ENCODE data around the gene ZFAND5. TPM values are rescaled to one million over a fixed set of nuclear protein-coding genes. Genes with fewer than 3 reads are reported as not detected.

The ZFAND5 gene
- polyA plus RNA-seq, 2 of the 4 experiments (the other 2 are of a cell fraction) = 135 to 234 TPM

GRCh38 chr9:72362118-72362531 lies 2.9 kb downstream of the ZFAND5 start:
- FAIRE-seq (peak; percentile 65), DNase-seq (ENCODE audit: low read depth in 1 of 2, low spot score in 1 of 2) (peak in 1 of 2 experiments; percentile 56), ATAC-seq (no peak)
- Histone ChIP-seq H3K4me3 (peak overlapping the region; percentile 91), H3K27ac (peak overlapping the region; percentile 99), H3K9me3 (no peaks in the 10 kb centered on the region), H3K4me1 (peaks cover 54% of the 10 kb centered on the region), H3K4me2 (peak overlapping the region; percentile 90)
- WGBS (ENCODE audit: missing lambda C conversion rate) = 0% methylated on average over 2 of the region's 2 CpGs
- TF ChIP-seq CEBPB (IDR thresholded peaks at IDR 0.05) (peak; percentile 61 to 87), NFE2L2 (conservative IDR thresholded peaks at IDR 0.05; ENCODE audit: low read length) (0 out of 2 replicates have a peak, but pooled peaks have one; percentile 22), JUN (IDR thresholded peaks at IDR 0.05) (peak; percentile 33 to 40; a peak in 3 of 5 replicates), PBX3 (IDR thresholded peaks at IDR 0.05) (no peak), JUNB (IDR thresholded peaks at IDR 0.05) (peak; percentile 74), MAFK (IDR thresholded peaks at IDR 0.05; ENCODE audit: partially characterized antibody) (peak; percentile 77), USF2 (IDR thresholded peaks at IDR 0.05) (no peak), FOXS1 (CRISPR knock-in tag; IDR thresholded peaks at IDR 0.05) (0 out of 2 replicates have a peak, but pooled peaks have one; percentile 4), FOSL2 (IDR thresholded peaks at IDR 0.05) (peak; percentile 60), FOSL2 (CRISPR knock-in tag; IDR thresholded peaks at IDR 0.05) (peak; percentile 88), ZSCAN20 (CRISPR knock-in tag; IDR thresholded peaks at IDR 0.05) (no peak), ESRRA (IDR thresholded peaks at IDR 0.05; ENCODE audit: borderline replicate concordance, low read length) (no peak), HOXA7 (CRISPR knock-in tag; IDR thresholded peaks at IDR 0.05) (peak; percentile 51)
- POLR2A ChIA-PET = interaction anchor here (0.7 to 5.6 kb wide), 14 partner anchors 46 to 391 kb away, joined by 3 to 119 read pairs (median 6); no protein-coding TSS in a partner anchor
- CTCF ChIA-PET = interaction anchor here (0.6 to 2.4 kb wide), 9 partner anchors 57 to 240 kb away, joined by 3 to 11 read pairs (median 3); no protein-coding TSS in a partner anchor

GRCh38 chr9:72361217-72361616 lies 3.8 kb downstream of the ZFAND5 start:
- Histone ChIP-seq H3K27ac (peak overlapping the region; percentile 56 to 99), H3K4me1 (peaks cover 54% of the 10 kb centered on the region), H3K9me3 (no peaks in the 10 kb centered on the region), H3K4me2 (peak overlapping the region; percentile 90), H3K4me3 (peak overlapping the region; percentile 91)
- ATAC-seq (no peak), DNase-seq (ENCODE audit: low read depth in 1 of 2, low spot score in 1 of 2) (no peak), FAIRE-seq (no peak)
- 6% methylated on average over 3 of the region's 3 CpGs for WGBS (ENCODE audit: missing lambda C conversion rate)
- ChIA-PET POLR2A (interaction anchor here (1.7 to 5.6 kb wide), 5 partner anchors 46 to 165 kb away, joined by 5 to 119 read pairs (median 15); no protein-coding TSS in a partner anchor), CTCF (interaction anchor here (1.1 to 2.4 kb wide), 4 partner anchors 20 to 232 kb away, joined by 3 to 11 read pairs (median 4); no protein-coding TSS in a partner anchor)
- TF ChIP-seq HOXB13 (CRISPR knock-in tag; IDR thresholded peaks at IDR 0.05; ENCODE audit: low read depth) = no peak
- TF ChIP-seq ELK1 (IDR thresholded peaks at IDR 0.05; ENCODE audit: low read depth, low read length) = no peak
- peak; percentile 13; the same call in 1 of the 2 replicates for TF ChIP-seq HMGXB4 (CRISPR knock-in tag; IDR thresholded peaks at IDR 0.05; ENCODE audit: borderline replicate concordance)

- DNase-seq (ENCODE audit: low read depth in 1 of 2, low spot score in 1 of 2) (no peak), FAIRE-seq (peak; percentile 39), ATAC-seq (no peak)
- peak overlapping the region; percentile 91 for H3K4me3 ChIP-seq
- H3K4me2 ChIP-seq = peak overlapping the region; percentile 90
- H3K9me3 ChIP-seq = no peaks in the 10 kb centered on the region
- CTCF ChIA-PET = interaction anchor here (1.2 to 1.6 kb wide), 3 partner anchors 19 to 462 kb away, joined by 3 to 4 read pairs (median 4); no protein-coding TSS in a partner anchor
- H3K4me1 ChIP-seq = peaks cover 60% of the 10 kb centered on the region
- POLR2A ChIA-PET = interaction anchor here (0.7 to 2.4 kb wide), 4 partner anchors 45 to 462 kb away, joined by 3 to 7 read pairs (median 4); no protein-coding TSS in a partner anchor
- peak overlapping the region; percentile 63 to 99; a peak in 5 of 6 replicates for H3K27ac ChIP-seq
- TF ChIP-seq HOXA7 (CRISPR knock-in tag; IDR thresholded peaks at IDR 0.05) (no peak), TP53 (CRISPR knock-in tag; IDR thresholded peaks at IDR 0.05) (no peak), HOXB5 (CRISPR knock-in tag; IDR thresholded peaks at IDR 0.05) (no peak), RCOR1 (IDR thresholded peaks at IDR 0.05; ENCODE audit: low read depth, low read length) (no peak)
Observed at GRCh38 chr9:72360324-72360723, 4.7 kb downstream of the ZFAND5 start.
